HFFc6 (cell line): Measurements from ENCODE around the gene AKAP6. TPM values are rescaled to one million over a fixed set of nuclear protein-coding genes. Genes with fewer than 3 reads are reported as not detected.

Experiments
- DNase-seq: peaks from one replicate; pipeline ENCODE4 v3.0.0-alpha.2; 2018
- H3K27ac Mint-ChIP-seq: 2 replicates; pipeline ENCODE4 v1.8.0; 2020; ENCODE audit warnings: mild to moderate bottlenecking, mixed read lengths
- H3K27me3 Mint-ChIP-seq: 2 replicates; pipeline ENCODE4 v1.8.0; 2021; ENCODE audit warnings: mild to moderate bottlenecking, moderate library complexity, mixed read lengths; ENCODE audit not compliant: insufficient read depth
- H3K36me3 Mint-ChIP-seq: 2 replicates; pipeline ENCODE4 v1.8.0; 2021; ENCODE audit warnings: low read depth, mixed read lengths
- H3K4me1 Mint-ChIP-seq: 2 replicates; pipeline ENCODE4 v1.8.0; 2020; ENCODE audit warnings: low read depth, mixed read lengths
- H3K4me3 Mint-ChIP-seq: 2 replicates; pipeline ENCODE4 v1.8.0; 2020; ENCODE audit warnings: mild to moderate bottlenecking, moderate library complexity, mixed read lengths
- H3K9me3 Mint-ChIP-seq: 2 replicates; pipeline ENCODE4 v1.8.0; 2020; ENCODE audit warnings: mild to moderate bottlenecking, mixed read lengths
- total RNA-seq, 6 experiments: library from RNA; stranded (reverse); fragmentation: NEBNext Ultra II Directional; extraction: Animal tissue kit (Norgen Biotek cat#: 25700); gene quantifications; 2 replicates in 1 of 6; 3 replicates in 5 of 6; pipeline ENCODE4 v1.2.3, GENCODE V29; 2021
- TF ChIP-seq, protein P1 (sequence below): fragments of 200-600 bp; sonication (generic); IDR thresholded peaks from 2 replicates; pipeline ENCODE4 v1.5.0; 2021; ENCODE audit warnings: antibody characterized with exemption, mild to moderate bottlenecking

Gene AKAP6
- total RNA-seq, 6 experiments from 2014 or later: 6.1 to 9.8 (median 6.5) TPM

DNA sequence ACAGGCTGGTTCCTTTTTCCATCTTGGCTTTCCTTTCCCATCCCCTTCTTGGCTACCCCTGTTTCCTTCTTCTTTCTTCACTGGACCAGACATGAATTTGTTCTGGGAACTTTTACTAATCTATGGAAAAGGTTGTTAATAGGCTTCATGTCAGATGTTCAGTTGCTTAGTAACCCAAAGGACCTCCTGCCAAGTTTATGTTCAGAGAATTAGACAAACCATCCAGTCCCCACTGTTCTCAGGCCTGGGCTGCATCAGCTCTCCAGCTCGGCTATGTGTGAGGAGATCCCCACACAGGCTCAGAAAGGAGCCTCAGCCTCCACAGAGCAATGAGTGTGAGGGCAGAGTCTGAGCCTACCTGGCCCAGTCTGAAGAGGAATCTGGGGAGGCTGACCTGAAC lies 78.0 kb downstream of the AKAP6 start:
- Mint-ChIP-seq H3K27ac (no peak overlapping the region), H3K9me3 (no peaks in the 10 kb centered on the region), H3K27me3 (peaks cover 4% of the 10 kb centered on the region; the same call in 1 of the 2 replicates), H3K36me3 (no peaks in the 10 kb centered on the region), H3K4me3 (no peak overlapping the region), H3K4me1 (peaks cover 49% of the 10 kb centered on the region)
- no peak for DNase-seq
- TF ChIP-seq, protein P1, sequence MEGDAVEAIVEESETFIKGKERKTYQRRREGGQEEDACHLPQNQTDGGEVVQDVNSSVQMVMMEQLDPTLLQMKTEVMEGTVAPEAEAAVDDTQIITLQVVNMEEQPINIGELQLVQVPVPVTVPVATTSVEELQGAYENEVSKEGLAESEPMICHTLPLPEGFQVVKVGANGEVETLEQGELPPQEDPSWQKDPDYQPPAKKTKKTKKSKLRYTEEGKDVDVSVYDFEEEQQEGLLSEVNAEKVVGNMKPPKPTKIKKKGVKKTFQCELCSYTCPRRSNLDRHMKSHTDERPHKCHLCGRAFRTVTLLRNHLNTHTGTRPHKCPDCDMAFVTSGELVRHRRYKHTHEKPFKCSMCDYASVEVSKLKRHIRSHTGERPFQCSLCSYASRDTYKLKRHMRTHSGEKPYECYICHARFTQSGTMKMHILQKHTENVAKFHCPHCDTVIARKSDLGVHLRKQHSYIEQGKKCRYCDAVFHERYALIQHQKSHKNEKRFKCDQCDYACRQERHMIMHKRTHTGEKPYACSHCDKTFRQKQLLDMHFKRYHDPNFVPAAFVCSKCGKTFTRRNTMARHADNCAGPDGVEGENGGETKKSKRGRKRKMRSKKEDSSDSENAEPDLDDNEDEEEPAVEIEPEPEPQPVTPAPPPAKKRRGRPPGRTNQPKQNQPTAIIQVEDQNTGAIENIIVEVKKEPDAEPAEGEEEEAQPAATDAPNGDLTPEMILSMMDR: no peak

GRCh38 chr14:32408018-32408417 lies 78.9 kb downstream of the AKAP6 start:
- Mint-ChIP-seq H3K36me3 (no peaks in the 10 kb centered on the region), H3K9me3 (no peaks in the 10 kb centered on the region), H3K27me3 (peaks cover 4% of the 10 kb centered on the region; the same call in 1 of the 2 replicates), H3K4me3 (no peak overlapping the region), H3K4me1 (peaks cover 49% of the 10 kb centered on the region), H3K27ac (no peak overlapping the region)
- TF ChIP-seq, protein P1: no peak
- DNase-seq: no peak

- DNase-seq: no peak
- Mint-ChIP-seq H3K36me3 (no peaks in the 10 kb centered on the region), H3K4me3 (no peak overlapping the region), H3K27me3 (peaks cover 2% of the 10 kb centered on the region; the same call in 1 of the 2 replicates), H3K27ac (no peak overlapping the region), H3K9me3 (no peaks in the 10 kb centered on the region), H3K4me1 (peaks cover 52% of the 10 kb centered on the region)
- TF ChIP-seq, protein P1: no peak
These were observed 83.0 kb downstream of the AKAP6 start for GRCh38 chr14:32412103-32412502.

- no peaks in the 10 kb centered on the region for H3K36me3 Mint-ChIP-seq
- no peaks in the 10 kb centered on the region for H3K9me3 Mint-ChIP-seq
- peaks cover 2% of the 10 kb centered on the region; the same call in 1 of the 2 replicates for H3K27me3 Mint-ChIP-seq
- no peak overlapping the region for H3K27ac Mint-ChIP-seq
- H3K4me3 Mint-ChIP-seq: no peak overlapping the region
- TF ChIP-seq, protein P1: no peak
- H3K4me1 Mint-ChIP-seq: peaks cover 48% of the 10 kb centered on the region
- DNase-seq: no peak
These were observed 83.4 kb downstream of the AKAP6 start for GRCh38 chr14:32412532-32412931.

GRCh38 chr14:32413967-32414640 lies 85.0 kb downstream of the AKAP6 start:
- H3K4me1 Mint-ChIP-seq: peaks cover 53% of the 10 kb centered on the region
- no peaks in the 10 kb centered on the region for H3K9me3 Mint-ChIP-seq

More at GRCh38 chr14:32413967-32414640, 85.0 kb downstream of the AKAP6 start:
- Mint-ChIP-seq H3K27me3 (no peaks in the 10 kb centered on the region), H3K36me3 (no peaks in the 10 kb centered on the region), H3K27ac (no peak overlapping the region; the same call in 1 of the 2 replicates), H3K4me3 (no peak overlapping the region)
- TF ChIP-seq, protein P1: no peak
- no peak for DNase-seq
